ENCODE measurements around the gene SPATA31C1.
"Not testable (repeated sequence)": the region's sequence is repeated elsewhere in the genome, so short reads cannot be mapped to it uniquely, and the experiment has no call there.

SPATA31C1 gene

GRCh38 chr9:87917662-87918061 is at the start of gene SPATA31C1:
SPATA31C1 (plus strand) TSS chr9:87917962.
- ATAC-seq, result not testable (repeated sequence)

GRCh38 chr9:87868175-87868574 is 49.6 kb upstream of the SPATA31C1 start:
- TF ChIP-seq CSRNP3 (CRISPR knock-in tag; IDR thresholded peaks at IDR 0.05) (no peak), ZC3H10 (CRISPR knock-in tag; IDR thresholded peaks at IDR 0.05) (no peak), SNAI2 (CRISPR knock-in tag; IDR thresholded peaks at IDR 0.05) (no peak), RARB (CRISPR knock-in tag; IDR thresholded peaks at IDR 0.05) (no peak), OSR1 (CRISPR knock-in tag; IDR thresholded peaks at IDR 0.05) (no peak), ZNF8 (CRISPR knock-in tag; IDR thresholded peaks at IDR 0.05) (no peak)
- ATAC-seq, result no peak

GRCh38 chr9:87868635-87869034 is 49.1 kb upstream of the SPATA31C1 start:
- TF ChIP-seq ISL1 (CRISPR knock-in tag; IDR thresholded peaks at IDR 0.05) (no peak), ZNF565 (CRISPR knock-in tag; conservative IDR thresholded peaks at IDR 0.05; ENCODE audit: low read depth) (no peak), PPARA (CRISPR knock-in tag; IDR thresholded peaks at IDR 0.05; ENCODE audit: borderline replicate concordance) (no peak), ARNTL (CRISPR knock-in tag; IDR thresholded peaks at IDR 0.05; ENCODE audit: borderline replicate concordance, low read depth) (no peak), CSDC2 (CRISPR knock-in tag; IDR thresholded peaks at IDR 0.05) (no peak), SNAI2 (CRISPR knock-in tag; IDR thresholded peaks at IDR 0.05) (no peak), ZNF8 (CRISPR knock-in tag; IDR thresholded peaks at IDR 0.05) (no peak), PATZ1 (CRISPR knock-in tag; IDR thresholded peaks at IDR 0.05; ENCODE audit: borderline replicate concordance) (no peak), TOX (CRISPR knock-in tag; IDR thresholded peaks at IDR 0.05; ENCODE audit: borderline replicate concordance) (no peak), CREB5 (CRISPR knock-in tag; IDR thresholded peaks at IDR 0.05; ENCODE audit: low read depth) (no peak), TCF4 (CRISPR knock-in tag; IDR thresholded peaks at IDR 0.05; ENCODE audit: borderline replicate concordance) (no peak), ESRRG (CRISPR knock-in tag; IDR thresholded peaks at IDR 0.05) (no peak), OSR1 (CRISPR knock-in tag; IDR thresholded peaks at IDR 0.05) (no peak), ZNF70 (CRISPR knock-in tag; IDR thresholded peaks at IDR 0.05) (no peak), RARB (CRISPR knock-in tag; IDR thresholded peaks at IDR 0.05) (no peak), POU6F1 (CRISPR knock-in tag; IDR thresholded peaks at IDR 0.05; ENCODE audit: borderline replicate concordance, low read depth) (no peak), ZFP3 (CRISPR knock-in tag; IDR thresholded peaks at IDR 0.05) (no peak)
- ATAC-seq, result no peak

GRCh38 chr9:87869082-87869481 is 48.7 kb upstream of the SPATA31C1 start:
- ATAC-seq, result no peak
- TF ChIP-seq OSR1 (CRISPR knock-in tag; IDR thresholded peaks at IDR 0.05) (no peak), BACH2 (CRISPR knock-in tag; IDR thresholded peaks at IDR 0.05; ENCODE audit: borderline replicate concordance) (no peak), ZFP30 (CRISPR knock-in tag; IDR thresholded peaks at IDR 0.05) (no peak), PATZ1 (CRISPR knock-in tag; IDR thresholded peaks at IDR 0.05; ENCODE audit: borderline replicate concordance) (no peak), RARB (CRISPR knock-in tag; IDR thresholded peaks at IDR 0.05) (no peak), PPARA (CRISPR knock-in tag; IDR thresholded peaks at IDR 0.05; ENCODE audit: borderline replicate concordance) (no peak), CSDC2 (CRISPR knock-in tag; IDR thresholded peaks at IDR 0.05) (no peak), TCF4 (CRISPR knock-in tag; IDR thresholded peaks at IDR 0.05; ENCODE audit: borderline replicate concordance) (no peak), ZNF565 (CRISPR knock-in tag; conservative IDR thresholded peaks at IDR 0.05; ENCODE audit: low read depth) (no peak), ZNF70 (CRISPR knock-in tag; IDR thresholded peaks at IDR 0.05) (no peak), ZNF8 (CRISPR knock-in tag; IDR thresholded peaks at IDR 0.05) (no peak), SNAI2 (CRISPR knock-in tag; IDR thresholded peaks at IDR 0.05) (no peak), TSHZ2 (CRISPR knock-in tag; IDR thresholded peaks at IDR 0.05) (no peak), ZFP3 (CRISPR knock-in tag; IDR thresholded peaks at IDR 0.05) (no peak), ZC3H10 (CRISPR knock-in tag; IDR thresholded peaks at IDR 0.05) (no peak), GLIS3 (CRISPR knock-in tag; IDR thresholded peaks at IDR 0.05) (no peak), ESRRG (CRISPR knock-in tag; IDR thresholded peaks at IDR 0.05) (no peak), TOX (CRISPR knock-in tag; IDR thresholded peaks at IDR 0.05; ENCODE audit: borderline replicate concordance) (no peak)

Data from SK-N-SH treated with all-trans-retinoic acid at 6 μM for 48 hours (cell line).